Endothelial cell of umbilical vein (primary cell): ENCODE data around the gene RGS19. TPM values are rescaled to one million over a fixed set of nuclear protein-coding genes. Genes with fewer than 3 reads are reported as not detected.

Experiments
- BruUV-seq: library from RNA; stranded (reverse); fragments of 400-500 nt; replicated peaks from 2 replicates; lab custom pipeline; 2021; lab: Mats Ljungman, UMichigan
- CTCF ChIA-PET: fragments of 300-600, 350-600 bp; sonication (Branson Sonifier 250); formaldehyde crosslinking; loops from one replicate; lab custom pipeline; 2021; ENCODE audit warnings: antibody characterized with exemption, inconsistent platforms; lab: Charles Lee
- POLR2A ChIA-PET: fragments of 300-600, 350-600 bp; sonication (Branson Sonifier 250); formaldehyde crosslinking; loops from one replicate; lab custom pipeline; 2021; ENCODE audit warnings: antibody characterized with exemption, inconsistent platforms; lab: Charles Lee
- DNase-seq: peaks from one replicate; pipeline ENCODE4 v3.0.0-alpha.2; 2011; ENCODE audit warnings: low read depth, low spot score
- FAIRE-seq: peaks from 2 replicates; lab custom pipeline; 2011; peaks lifted over from hg19 to GRCh38; lab: Jason Lieb, UNC
- H2AFZ ChIP-seq: 2 replicates; pipeline ENCODE4 v1.6.0; 2012; ENCODE audit warnings: low read depth, low read length, control low read depth, inconsistent platforms
- H3K27ac ChIP-seq: 2 replicates; pipeline ENCODE4 v1.5.1; 2011; ENCODE audit warnings: low read depth, mild to moderate bottlenecking, control low read depth, low read length, moderate library complexity; ENCODE audit not compliant: insufficient read depth
- H3K27me3 ChIP-seq, 2 experiments: 2 replicates each; pipeline versions ENCODE4 v1.6.0 to v1.6.1; 2011; ENCODE audit warnings: low read length in 2 of 2, mixed read lengths in 1 of 2; ENCODE audit not compliant: control insufficient read depth in 2 of 2, insufficient read depth in 2 of 2
- H3K36me3 ChIP-seq, 2 experiments: 2 replicates in 1 of 2; 3 replicates in 1 of 2; pipeline ENCODE4 v1.5.1; 2011; ENCODE audit warnings: low read length in 2 of 2, mild to moderate bottlenecking in 1 of 2, moderate library complexity in 1 of 2; ENCODE audit not compliant: control insufficient read depth in 2 of 2, insufficient read depth in 2 of 2; ENCODE audit errors: extremely low read depth in 1 of 2
- H3K4me1 ChIP-seq: 3 replicates; pipeline ENCODE4 v1.5.1; 2011; ENCODE audit warnings: mild to moderate bottlenecking, low read length; ENCODE audit not compliant: control insufficient read depth, insufficient read depth; ENCODE audit errors: extremely low read depth
- H3K4me2 ChIP-seq: 2 replicates; pipeline ENCODE4 v1.6.1; 2011; ENCODE audit warnings: low read length, control low read depth, mixed read lengths; ENCODE audit not compliant: insufficient read depth
- H3K4me3 ChIP-seq, 3 experiments: fragments of 200-600 bp in 1 of 3; sonication (generic), shearing (Covaris generic) in 1 of 3; replicated peaks in 1 of 3; 2 replicates each; pipeline ENCODE4 v1.5.1; 2011 to 2016; ENCODE audit warnings: control low read depth in 3 of 3, low read length in 3 of 3, mild to moderate bottlenecking in 2 of 3, inconsistent platforms in 1 of 3, low read depth in 1 of 3, moderate library complexity in 1 of 3; ENCODE audit not compliant: insufficient read depth in 1 of 3
- H3K79me2 ChIP-seq: 2 replicates; pipeline ENCODE4 v1.6.0; 2012; ENCODE audit warnings: low read length, inconsistent platforms; ENCODE audit not compliant: control insufficient read depth, insufficient read depth
- H3K9ac ChIP-seq: replicated peaks from 2 replicates; pipeline ENCODE3; 2011; ENCODE audit warnings: low read length, control low read depth; ENCODE audit not compliant: insufficient read depth; ENCODE audit errors: extremely low read depth
- H3K9me1 ChIP-seq: replicated peaks from 3 replicates; pipeline ENCODE4 v1.6.0; 2011; ENCODE audit warnings: mild to moderate bottlenecking, low read length; ENCODE audit not compliant: control insufficient read depth, insufficient read depth; ENCODE audit errors: extremely low read depth
- H3K9me3 ChIP-seq: replicated peaks from 2 replicates; pipeline ENCODE4 v1.5.1; 2012; ENCODE audit warnings: low read length, inconsistent platforms; ENCODE audit not compliant: control insufficient read depth, insufficient read depth
- H4K20me1 ChIP-seq: replicated peaks from 2 replicates; pipeline ENCODE3; 2011; ENCODE audit warnings: mild to moderate bottlenecking, low read length; ENCODE audit not compliant: control insufficient read depth, insufficient read depth; ENCODE audit errors: extremely low read depth
- CTCF ChIP-seq, 2 donors: IDR thresholded peaks; 1 replicate in 1 of 2; 2 replicates in 1 of 2; pipeline ENCODE4 v1.5.1; 2011; ENCODE audit warnings: low read length in 2 of 2, mild to moderate bottlenecking in 2 of 2, moderate library complexity in 2 of 2, control low read depth in 1 of 2, inconsistent platforms in 1 of 2, low read depth in 1 of 2; ENCODE audit not compliant: insufficient read depth in 1 of 2; ENCODE audit errors: extremely low read depth in 1 of 2
- EZH2 ChIP-seq: IDR thresholded peaks from 2 replicates; pipeline ENCODE4 v1.6.1; 2012; ENCODE audit warnings: borderline replicate concordance, low read depth, mild to moderate bottlenecking, moderate library complexity, low read length, inconsistent platforms; ENCODE audit not compliant: severe bottlenecking
- FOS ChIP-seq: IDR thresholded peaks from 2 replicates; pipeline ENCODE4 v1.6.1; 2011; ENCODE audit warnings: mild to moderate bottlenecking, low read length, moderate library complexity, borderline replicate concordance; ENCODE audit not compliant: insufficient read depth
- GATA2 ChIP-seq: IDR thresholded peaks from 2 replicates; pipeline ENCODE4 v1.7.0; 2011; ENCODE audit warnings: low read depth, mild to moderate bottlenecking, moderate library complexity, mixed read lengths, low read length; ENCODE audit not compliant: insufficient read length, insufficient read depth
- JUN ChIP-seq: IDR thresholded peaks from 2 replicates; pipeline ENCODE4 v1.6.1; 2011; ENCODE audit warnings: borderline replicate concordance, low read depth; ENCODE audit not compliant: insufficient read length, insufficient read depth
- MAX ChIP-seq: IDR thresholded peaks from 2 replicates; pipeline ENCODE4 v1.6.1; 2011; ENCODE audit not compliant: insufficient read depth, insufficient read length
- MYC ChIP-seq: IDR thresholded peaks from one replicate; pipeline ENCODE4 v1.6.1; 2011; ENCODE audit warnings: mild to moderate bottlenecking, low read depth, low read length
- POLR2A ChIP-seq: IDR thresholded peaks from 2 replicates; pipeline ENCODE4 v1.6.1; 2012; ENCODE audit warnings: low read depth, mild to moderate bottlenecking, control low read depth, low read length
- POLR2AphosphoS5 ChIP-seq: IDR thresholded peaks from 2 replicates; pipeline ENCODE4 v1.6.1; 2012; ENCODE audit warnings: low read depth, mild to moderate bottlenecking, control low read depth, low read length, moderate library complexity; ENCODE audit not compliant: insufficient read depth
- dilution Hi-C: fragments of 300-500 bp; cut with MboI; formaldehyde crosslinking; loops from one replicate; pipeline ENCODE4 v1.15.0; 2019; ENCODE audit warnings: low sequenced_read_pairs; ENCODE audit not compliant: extremely low pct_ligation_motif_present
- intact Hi-C: fragments of 100-400 bp; cut with micrococcal nuclease; formaldehyde crosslinking; loops from one replicate; pipeline ENCODE4 v1.10.0; 2022
- polyA plus RNA-seq, 4 experiments: library from polyadenylated mRNA; depleted of rRNA in 3 of 4; stranded (reverse) in 3 of 4; unstranded in 1 of 4; fragments of >200 nt; gene quantifications; 2 replicates each; pipeline versions ENCODE4 v1.2.1 to v1.2.3, GENCODE V29; 2011 to 2012; ENCODE audit warnings: missing spikeins in 1 of 4
- total RNA-seq: library from RNA; stranded (reverse); gene quantifications from 2 replicates; pipeline ENCODE4 v1.2.3, GENCODE V29; 2021

RGS19 gene
- total and polyA plus RNA-seq, 2 donors (not counting 3 experiments of a cell fraction or from before 2014, with no cell fraction given): 27.8 to 33.7 TPM

- H3K27ac ChIP-seq: no peak overlapping the region
- TF ChIP-seq JUN (no peak), CTCF (IDR thresholded peaks at IDR 0.05; ENCODE audit: extremely low read depth in 1 of 2, insufficient read depth in 1 of 2, low read depth in 1 of 2, low read length in 2 of 2) (no peak), FOS (no peak), MAX (no peak), POLR2A (no peak), POLR2AphosphoS5 (no peak), EZH2 (no peak), GATA2 (no peak), MYC (no peak)
- no peaks in the 10 kb centered on the region for H3K9me1 ChIP-seq
- no peak overlapping the region for H3K4me2 ChIP-seq
- H3K79me2 ChIP-seq: no peaks in the 10 kb centered on the region
- peaks cover 8 to 45% of the 10 kb centered on the region in 2 experiments for H3K36me3 ChIP-seq
- BruUV-seq: no TSS peak
- intact Hi-C loops: no loop called here
- no peak overlapping the region for H2AFZ ChIP-seq
- no peaks in the 10 kb centered on the region for H3K9me3 ChIP-seq
- POLR2A ChIA-PET: no interaction called here
- H3K9ac ChIP-seq: no peak overlapping the region
- no peak overlapping the region for H3K4me3 ChIP-seq
- no peaks in the 10 kb centered on the region for H3K4me1 ChIP-seq
- CTCF ChIA-PET: interaction anchor here (0.9 kb wide), 1 partner anchor 8 kb away, joined by 6 read pairs; no protein-coding TSS in a partner anchor
- DNase-seq (no peak), FAIRE-seq (no peak)
- no peaks in the 10 kb centered on the region for H4K20me1 ChIP-seq
- H3K27me3 ChIP-seq: no peaks in the 10 kb centered on the region
- dilution Hi-C loops: no loop called here
Observed at GRCh38 chr20:64030371-64031134, 48.8 kb downstream of the RGS19 start.
